Astrocyte of the cerebellum (primary cell): ENCODE results near the gene LPCAT1.
"Not testable (repeated sequence)": the region's sequence is repeated elsewhere in the genome, so short reads cannot be mapped to it uniquely, and the experiment has no call there.

Experiments used
- DNase-seq: peaks from one replicate; pipeline ENCODE4 v3.0.0-alpha.2; 2011; ENCODE audit warnings: low read depth
- H3K4me3 ChIP-seq: 2 replicates; pipeline ENCODE4 v1.5.1; 2011; ENCODE audit warnings: mild to moderate bottlenecking, low read depth, low read length, moderate library complexity
- CTCF ChIP-seq: IDR thresholded peaks from 2 replicates; pipeline ENCODE4 v1.5.1; 2012; ENCODE audit warnings: low read length, low read depth, moderate library complexity, mild to moderate bottlenecking; ENCODE audit errors: missing control alignments
- in situ Hi-C: cut with HindIII; loops from 2 replicates; pipeline ENCODE4 v1.10.0; 2017; ENCODE audit warnings: low sequenced_read_pairs

The LPCAT1 gene

DNA sequence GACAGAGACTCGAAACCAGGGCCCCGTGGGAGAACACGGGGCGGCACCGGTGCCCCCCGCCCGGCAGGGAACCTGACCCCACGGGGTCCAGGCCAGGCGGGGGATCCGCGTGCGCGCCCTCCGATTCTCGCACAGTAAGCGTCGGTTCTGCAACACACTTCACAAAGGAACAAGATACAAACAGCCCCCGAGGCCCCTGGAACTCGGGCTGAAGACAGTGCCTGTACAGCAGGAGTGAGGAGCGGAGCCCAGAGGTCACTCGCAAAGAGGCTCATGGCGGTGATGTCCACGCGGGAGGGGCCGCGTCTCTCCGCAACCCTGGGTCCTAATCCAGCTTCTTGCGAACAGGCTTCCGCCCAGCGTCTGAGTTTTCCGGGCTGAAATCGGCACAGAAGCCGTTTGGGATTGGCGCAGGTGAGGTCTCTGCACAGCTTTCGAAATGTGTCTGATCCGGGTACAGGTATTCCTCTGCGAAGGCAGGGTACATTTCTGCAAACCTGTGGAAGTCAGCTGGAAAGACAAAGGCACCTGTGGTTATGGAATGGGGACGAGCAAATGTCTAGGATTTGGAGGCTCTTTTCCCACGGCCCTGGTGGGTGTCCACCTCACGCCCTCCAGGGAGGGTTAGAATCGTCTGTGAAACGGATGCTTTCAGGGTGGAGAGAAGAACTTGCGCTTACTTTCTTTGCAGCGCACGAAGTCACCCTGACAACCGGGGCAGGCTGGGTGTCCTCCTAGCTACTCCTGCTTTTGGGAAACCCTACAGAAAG, 60.2 kb downstream of the LPCAT1 start:
- in situ Hi-C loops = no loop called here
- TF ChIP-seq CTCF = no peak

DNA sequence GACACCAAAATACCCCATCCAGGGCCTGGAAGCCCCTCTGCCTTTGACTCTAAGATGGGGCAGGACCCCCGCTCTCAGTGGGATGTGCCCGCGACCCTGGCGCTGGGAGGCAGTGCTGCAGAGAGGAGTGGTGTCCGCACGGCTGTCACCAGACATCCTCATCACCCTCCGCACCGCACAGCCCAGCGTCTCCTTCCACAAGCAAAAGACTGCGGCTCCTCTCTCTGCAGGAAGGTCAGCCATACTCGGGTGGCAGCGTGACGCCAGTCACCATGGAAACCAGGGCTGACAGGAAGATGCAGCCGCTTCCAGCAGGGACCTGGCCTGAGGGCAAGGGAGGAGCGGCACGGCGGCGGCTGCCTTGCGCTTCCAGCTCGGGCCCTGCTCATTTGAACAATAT, 61.4 kb downstream of the LPCAT1 start:
- H3K4me3 ChIP-seq = no peak overlapping the region
- no peak for TF ChIP-seq CTCF
- in situ Hi-C loops = no loop called here
- DNase-seq = no peak

More for the DNA sequence above, 60.2 kb downstream of the LPCAT1 start:
- H3K4me3 ChIP-seq = no peak overlapping the region
- DNase-seq = no peak

GRCh38 chr5:1461396-1461795, 62.4 kb downstream of the LPCAT1 start:
- no peak for TF ChIP-seq CTCF
- H3K4me3 ChIP-seq = no peak overlapping the region
- in situ Hi-C loops = no loop called here
- no peak for DNase-seq

GRCh38 chr5:1460054-1460682, 63.6 kb downstream of the LPCAT1 start:
- in situ Hi-C loops = no loop called here
- TF ChIP-seq CTCF = no peak
- H3K4me3 ChIP-seq = no peak overlapping the region
- DNase-seq = no peak

GRCh38 chr5:1459435-1459834, 64.3 kb downstream of the LPCAT1 start:
- in situ Hi-C loops, DNase-seq, H3K4me3 ChIP-seq: not testable (repeated sequence)

DNA sequence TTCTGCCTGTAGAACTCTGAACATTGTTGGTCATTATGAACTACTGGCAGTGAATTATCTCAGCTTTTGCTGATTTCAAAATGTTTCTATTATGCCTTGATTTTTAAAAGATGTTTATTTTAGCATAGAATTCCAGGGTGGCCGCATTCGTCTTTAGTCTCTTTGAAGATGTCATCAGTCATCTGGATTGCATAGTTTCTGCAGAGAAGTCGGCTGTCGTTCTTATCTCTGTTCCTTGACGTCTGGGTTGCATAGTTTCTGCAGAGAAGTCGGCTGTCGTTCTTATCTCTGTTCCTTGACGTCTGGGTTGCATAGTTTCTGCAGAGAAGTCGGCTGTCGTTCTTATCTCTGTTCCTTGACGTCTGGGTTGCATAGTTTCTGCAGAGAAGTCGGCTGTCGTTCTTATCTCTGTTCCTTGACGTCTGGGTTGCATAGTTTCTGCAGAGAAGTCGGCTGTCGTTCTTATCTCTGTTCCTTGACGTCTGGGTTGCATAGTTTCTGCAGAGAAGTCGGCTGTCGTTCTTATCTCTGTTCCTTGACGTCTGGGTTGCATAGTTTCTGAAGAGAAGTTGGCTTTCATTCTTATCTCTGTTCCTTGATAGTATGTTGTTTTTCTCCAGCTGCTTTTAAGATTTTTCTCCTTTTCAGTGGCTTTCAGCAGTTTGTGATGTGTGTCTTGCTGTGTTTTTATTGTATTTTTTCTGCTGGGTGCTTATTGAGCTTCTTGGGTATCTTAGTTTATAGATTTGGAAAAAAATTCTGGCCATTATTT, 67.5 kb downstream of the LPCAT1 start:
- in situ Hi-C loops, DNase-seq, H3K4me3 ChIP-seq: not testable (repeated sequence)

- no peak for DNase-seq
- TF ChIP-seq CTCF = no peak
- in situ Hi-C loops = no loop called here
- H3K4me3 ChIP-seq = no peak overlapping the region
Observed at GRCh38 chr5:1453613-1454012, 70.1 kb downstream of the LPCAT1 start.
